ENCODE measurements around the gene DNAJB14.
"Not testable (repeated sequence)": the region's sequence is repeated elsewhere in the genome, so short reads cannot be mapped to it uniquely, and the experiment has no call there.

Gene DNAJB14

DNA sequence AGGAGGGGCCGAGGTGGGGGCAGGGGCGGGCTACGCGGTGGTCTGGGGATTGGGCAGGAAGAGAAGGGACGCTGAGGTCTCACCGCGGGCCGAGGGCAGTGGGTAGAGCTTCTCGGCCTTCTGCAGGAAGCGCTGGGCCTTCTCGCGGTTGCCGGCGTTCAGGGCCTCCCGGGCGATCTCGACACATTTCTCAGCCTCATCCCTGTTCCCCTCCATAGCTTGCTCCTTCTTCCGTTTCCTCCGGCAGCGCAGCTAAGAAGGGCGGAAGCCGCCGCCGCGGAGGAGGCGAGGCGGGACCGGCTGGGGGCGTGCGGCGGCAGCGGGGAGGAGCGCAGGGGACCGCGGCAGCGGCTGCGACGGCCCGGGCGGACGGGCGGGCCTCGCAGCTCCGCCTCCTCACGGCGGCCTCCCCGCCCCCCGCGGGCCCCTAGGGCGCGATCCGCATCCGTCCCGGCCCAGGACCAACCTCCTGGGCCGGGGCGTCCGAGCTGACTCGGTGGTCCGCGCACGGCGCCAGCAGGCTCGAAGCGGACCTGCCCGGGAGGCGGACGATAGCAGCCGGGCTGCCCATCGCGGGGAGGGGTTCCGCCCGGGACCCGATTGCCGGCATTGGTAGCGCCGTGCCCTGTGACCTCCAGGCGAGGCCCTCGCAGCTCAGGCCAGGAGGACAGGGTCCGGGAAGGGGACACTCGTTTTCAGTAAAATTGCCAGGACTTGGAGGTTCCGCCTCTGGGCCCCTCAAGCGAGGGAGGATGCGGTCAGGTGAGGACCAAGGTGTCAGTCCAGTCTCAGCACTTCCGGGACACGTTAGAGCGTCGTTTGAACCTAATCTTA is at the start of gene DNAJB14:
Gene DNAJB14 (minus strand): TSS at position 263 of the 834 bp plus-strand sequence. CDS start 47 bp downstream, at position 216.
- DNase-seq (ENCODE audit: low read depth in 2 of 2), result peak; percentile 54 to 59

DNA sequence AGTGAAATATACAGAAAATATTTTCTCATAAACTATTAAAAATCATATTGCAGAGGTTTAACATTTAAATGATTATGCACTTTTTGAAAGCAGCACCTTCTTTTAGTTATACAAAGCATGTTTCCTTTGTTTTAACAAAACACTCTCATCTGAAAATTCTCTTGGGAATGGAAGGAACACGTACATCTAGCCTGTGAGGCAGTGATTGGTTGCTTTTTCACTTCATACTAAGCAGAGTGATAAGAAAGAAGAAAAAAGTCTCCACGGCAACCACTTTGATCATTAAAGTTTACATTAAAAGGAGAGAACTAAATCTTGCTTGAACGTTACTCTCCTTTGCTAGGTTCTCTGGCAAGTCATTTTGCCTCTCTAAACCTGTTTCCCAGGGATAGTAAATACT is 45.3 kb upstream of the DNAJB14 start:
- no peak for DNase-seq (ENCODE audit: low read depth in 2 of 2)

DNA sequence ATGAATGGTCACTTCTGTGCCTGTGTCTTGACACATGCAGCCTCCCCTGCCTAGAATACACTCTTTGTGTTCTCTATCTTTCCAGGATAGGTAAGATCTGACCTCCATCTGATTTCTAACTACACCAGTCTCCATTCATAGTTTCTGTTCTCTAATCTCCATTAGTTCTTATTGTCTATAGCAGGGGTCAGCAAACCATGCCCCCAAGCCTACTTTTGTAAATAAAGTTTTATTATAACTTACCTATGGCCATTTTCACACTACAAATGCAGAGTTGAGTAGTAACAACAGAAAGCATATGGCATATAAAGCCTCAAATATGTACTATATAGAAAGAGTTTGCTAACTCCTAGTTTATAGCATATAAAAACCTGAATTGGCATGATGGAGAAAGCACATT is 41.3 kb upstream of the DNAJB14 start:
- no peak for DNase-seq (ENCODE audit: low read depth in 2 of 2)

DNA sequence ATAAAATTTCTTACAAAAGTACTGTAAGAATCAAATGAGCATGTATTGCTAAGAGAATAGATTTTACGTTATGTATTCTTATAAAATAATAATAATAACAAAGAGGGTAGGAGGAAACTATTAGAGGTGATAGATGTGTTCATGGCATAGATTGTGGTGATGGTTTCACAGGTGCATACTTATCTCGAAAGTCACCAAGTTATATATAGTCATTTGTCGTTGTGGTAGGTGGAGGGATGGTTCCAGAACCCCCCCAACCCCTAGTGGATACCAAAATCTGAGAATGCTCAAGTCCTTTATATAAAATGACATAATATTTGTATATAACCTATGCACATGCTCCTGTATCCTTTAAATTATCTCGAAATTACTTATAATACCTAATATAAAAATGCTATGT is 40.4 kb upstream of the DNAJB14 start:
- DNase-seq (ENCODE audit: low read depth in 2 of 2), result no peak

DNA sequence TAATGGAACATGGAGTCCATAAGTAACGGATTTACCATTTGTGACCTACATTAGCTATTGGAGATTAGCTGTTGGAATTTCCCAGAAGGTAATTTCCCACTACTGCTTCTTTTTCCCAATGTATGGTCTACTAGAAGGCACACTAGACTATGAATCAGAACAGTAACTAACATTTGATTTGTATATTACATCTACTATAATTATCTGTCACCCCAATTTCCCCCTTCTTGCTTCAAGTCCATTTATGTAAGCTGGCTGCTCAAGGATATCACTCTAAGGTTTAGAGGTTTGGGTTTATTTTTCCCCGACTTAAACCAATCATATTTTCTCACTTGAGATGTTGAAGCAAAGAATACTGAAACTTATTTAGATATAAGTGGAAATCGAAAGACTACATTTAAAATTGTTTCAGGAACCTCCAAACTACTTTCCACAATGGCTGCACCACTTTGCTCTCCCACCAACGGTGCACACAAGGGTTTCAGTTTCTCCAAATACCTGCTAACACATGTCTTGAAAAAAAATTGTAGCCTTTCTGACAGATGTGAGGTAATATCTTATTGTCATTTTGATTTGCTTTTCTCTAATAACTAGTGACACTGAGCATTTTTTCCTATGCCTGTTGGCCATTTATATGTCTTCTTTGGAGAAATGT is 37.0 kb upstream of the DNAJB14 start:
- DNase-seq (ENCODE audit: low read depth in 2 of 2), result no peak

DNA sequence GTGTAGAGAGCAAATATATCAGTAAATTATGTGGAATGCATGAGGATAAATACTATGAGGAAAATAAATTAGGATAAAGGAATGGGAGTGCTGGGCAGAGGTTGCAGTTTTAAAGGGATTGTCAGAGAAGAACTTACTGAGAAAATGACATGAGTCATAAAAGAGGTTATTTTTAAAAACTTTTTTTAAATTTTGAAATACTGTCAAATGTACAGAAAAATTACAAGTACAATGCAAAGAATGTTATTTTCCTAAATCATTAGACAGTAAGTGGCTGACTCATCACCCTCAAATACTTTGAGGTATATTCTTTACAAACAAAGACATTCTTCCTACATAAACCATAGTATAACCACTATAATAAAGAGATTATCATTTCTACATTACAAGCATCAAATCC is 33.5 kb upstream of the DNAJB14 start:
- peak; percentile 64 for DNase-seq (ENCODE audit: low read depth in 2 of 2)

DNA sequence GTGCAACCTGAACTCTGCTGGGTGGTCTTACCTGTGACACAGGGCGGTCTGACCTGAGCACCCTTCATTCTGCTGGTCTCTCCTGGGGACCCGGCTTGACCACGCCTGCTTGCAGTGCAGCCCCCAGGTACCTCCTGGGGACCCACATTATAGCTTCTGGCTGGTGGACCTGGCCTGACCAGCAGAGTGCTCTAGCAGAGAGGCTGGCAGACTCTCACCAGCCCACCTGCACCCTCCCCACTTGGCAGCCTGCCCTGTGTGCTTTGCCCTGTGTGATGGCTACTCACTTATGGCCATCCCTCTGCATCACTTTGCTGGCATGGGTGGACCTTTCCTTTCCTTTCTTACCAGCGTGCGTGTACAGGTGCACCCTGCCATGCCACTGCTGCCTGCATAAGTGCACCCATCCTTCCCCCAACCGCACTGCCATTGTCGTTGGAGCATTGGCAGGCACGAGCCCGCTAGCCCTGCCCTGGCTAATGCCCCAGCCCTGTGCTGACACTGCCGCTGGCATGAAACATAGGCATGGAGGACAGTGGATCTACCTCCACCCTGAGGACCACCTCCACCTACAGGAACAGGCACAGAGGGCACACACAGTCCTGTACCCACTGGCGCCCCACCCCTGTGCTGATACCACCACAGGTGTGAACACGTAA is 25.2 kb upstream of the DNAJB14 start:
- no peak for DNase-seq (ENCODE audit: low read depth in 2 of 2)

DNA sequence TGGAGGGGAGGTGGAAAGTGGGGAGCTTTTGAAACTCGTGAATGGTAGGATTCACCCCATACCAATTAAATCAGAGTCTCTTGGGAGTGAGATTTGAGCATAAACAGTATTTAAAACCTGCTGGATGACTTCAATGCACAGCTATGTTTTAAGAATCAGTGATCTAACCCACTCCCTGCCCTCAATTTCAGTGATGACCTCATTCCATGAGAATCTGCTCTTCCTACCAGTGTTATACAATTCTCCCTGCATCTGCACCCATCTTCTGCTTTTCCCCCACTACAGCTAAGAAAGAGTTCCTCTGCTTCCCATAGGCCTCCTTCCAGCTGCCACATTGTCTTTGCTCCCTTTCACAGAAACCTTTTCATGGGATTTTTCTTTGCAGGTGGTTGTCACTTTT is 21.9 kb upstream of the DNAJB14 start:
- DNase-seq (ENCODE audit: low read depth in 2 of 2), result peak; percentile 61 to 67

DNA sequence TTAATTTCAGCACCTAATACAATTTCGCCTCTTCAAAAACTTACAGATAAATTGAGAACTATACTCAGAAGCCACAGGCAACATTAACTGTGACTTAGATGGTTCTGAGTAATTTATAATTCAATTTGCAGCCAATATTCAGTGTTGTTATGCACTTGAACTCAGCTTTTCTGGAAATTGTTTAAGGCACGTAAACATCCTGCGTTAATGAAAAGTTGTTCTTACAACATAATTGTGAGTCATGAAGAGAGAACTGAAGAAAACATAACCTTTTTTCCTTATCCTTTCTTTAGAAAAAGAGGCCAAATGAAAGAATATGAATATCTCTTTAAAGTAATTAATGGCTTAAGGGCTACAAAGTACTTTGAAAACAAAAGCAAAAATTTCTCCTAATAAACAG is 20.3 kb upstream of the DNAJB14 start:
- DNase-seq (ENCODE audit: low read depth in 2 of 2), result no peak

DNA sequence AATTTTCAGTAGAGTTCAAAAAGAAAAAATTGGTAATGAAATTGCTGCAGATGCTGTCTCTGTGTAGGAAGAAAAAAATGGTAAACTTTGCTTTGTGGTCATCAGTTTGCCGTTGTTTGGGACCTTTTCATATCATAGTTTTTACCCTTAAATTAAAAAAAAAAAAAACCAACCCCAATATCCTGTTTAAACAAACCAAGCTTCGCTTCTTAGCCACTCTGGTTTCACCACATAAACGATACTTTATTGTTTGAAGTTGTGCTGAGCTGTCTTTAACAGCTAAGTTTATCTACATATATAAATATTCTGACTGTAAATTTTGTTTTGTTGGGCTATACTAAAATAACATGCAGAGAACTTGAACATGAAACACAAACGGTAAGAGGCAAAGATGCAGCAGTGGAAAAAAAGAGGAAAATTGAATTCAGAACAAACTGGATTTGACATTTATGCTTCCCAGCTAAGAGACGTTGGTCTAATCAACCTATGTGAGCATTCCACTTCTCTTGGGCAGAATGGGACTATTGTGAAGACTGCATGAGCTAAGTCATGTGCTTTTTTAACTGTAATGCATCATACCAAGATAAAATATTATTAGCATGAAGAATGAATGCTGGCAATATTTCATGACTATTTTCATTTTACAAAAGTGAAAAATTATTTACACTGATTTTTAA is 19.4 kb upstream of the DNAJB14 start:
- no peak for DNase-seq (ENCODE audit: low read depth in 2 of 2)

DNA sequence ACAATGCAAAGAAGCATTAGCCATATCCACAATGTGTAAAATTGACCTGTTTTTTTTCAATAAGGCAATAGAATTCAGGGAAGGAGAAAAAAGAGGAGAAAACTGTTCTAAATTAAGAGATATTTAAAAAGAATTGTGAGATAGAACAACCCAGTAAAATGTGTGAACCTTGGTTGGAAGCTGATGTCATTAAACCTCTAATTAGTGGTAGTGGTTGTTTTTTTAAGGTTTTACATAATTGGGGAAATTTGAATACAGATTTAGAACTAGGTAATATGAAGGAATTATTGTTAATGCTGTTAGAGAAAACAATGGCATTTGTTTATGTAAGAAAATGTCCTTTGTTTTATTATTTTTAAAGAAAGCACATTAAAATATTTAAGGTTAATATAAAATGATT is 18.8 kb upstream of the DNAJB14 start:
- no peak for DNase-seq (ENCODE audit: low read depth in 2 of 2)

DNA sequence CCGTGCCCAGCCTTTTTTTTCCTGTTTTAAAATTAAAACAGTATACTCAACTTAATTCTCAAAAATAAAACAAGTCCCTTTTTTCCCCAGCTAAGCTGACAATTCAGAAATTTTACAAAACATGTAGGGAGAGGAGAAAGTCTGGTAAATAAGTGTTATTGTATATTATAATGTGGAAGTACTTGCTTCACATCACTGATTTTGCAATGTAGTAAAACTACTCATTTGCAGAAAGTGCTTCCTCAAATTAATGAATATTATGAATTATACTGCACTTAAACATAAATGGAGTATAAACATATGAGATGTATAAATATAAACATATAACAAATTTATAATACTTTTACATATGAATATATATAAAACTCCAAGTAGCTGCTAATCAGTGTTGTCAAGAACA is 15.3 kb upstream of the DNAJB14 start:
- no peak for DNase-seq (ENCODE audit: low read depth in 2 of 2)

DNA sequence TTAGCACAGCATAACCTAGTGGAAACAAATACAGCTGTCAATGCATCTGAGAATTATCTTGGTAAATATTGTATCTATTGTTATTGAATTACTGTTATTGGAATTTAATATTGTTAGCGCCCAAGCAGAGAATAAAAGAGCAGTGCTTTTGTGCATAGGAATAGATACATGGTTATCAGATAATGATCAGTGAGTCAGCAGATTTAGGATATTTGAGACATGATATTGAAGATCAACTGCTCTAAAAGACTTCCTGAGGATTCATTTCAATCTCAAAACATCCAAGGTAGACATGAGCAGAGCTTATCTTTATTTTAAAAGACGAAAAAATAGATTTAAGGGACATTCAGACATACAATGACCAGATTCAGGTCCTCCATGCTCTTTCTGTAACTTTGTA is 14.2 kb upstream of the DNAJB14 start:
- DNase-seq (ENCODE audit: low read depth in 2 of 2), result no peak

DNA sequence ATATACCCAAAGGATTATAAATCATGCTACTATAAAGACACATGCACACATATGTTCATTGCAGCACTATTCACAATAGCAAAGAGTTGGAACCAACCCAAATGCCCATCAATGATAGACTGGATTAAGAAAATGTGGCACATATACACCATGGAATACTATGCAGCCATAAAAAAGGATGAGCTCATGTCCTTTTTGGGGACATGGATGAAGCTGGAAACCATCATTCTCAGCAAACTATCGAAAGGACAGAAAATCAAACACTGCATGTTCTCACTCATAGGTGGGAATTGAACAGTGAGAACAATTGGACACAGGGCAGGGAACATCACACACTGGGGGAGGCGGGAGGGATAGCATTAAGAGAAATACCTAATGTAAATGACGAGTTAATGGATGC is 11.8 kb upstream of the DNAJB14 start:
- not testable (repeated sequence) for DNase-seq (ENCODE audit: low read depth in 2 of 2)

DNA sequence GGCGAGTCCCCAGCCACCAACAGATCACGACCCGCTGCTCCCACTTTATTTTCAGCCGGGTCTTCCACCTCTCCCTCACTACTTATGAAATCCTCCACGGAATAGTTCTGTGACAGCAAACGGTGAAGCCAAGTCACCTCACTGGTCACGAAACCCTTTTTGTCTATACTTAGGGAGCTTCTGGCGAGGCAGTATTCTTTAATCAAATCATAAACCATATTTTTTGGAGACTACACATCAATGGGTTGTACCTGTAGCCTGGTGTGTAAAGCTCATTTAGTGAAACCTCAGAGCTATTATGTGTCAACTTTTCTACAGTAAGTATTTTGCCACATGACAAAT is 4.5 kb upstream of the DNAJB14 start:
- DNase-seq (ENCODE audit: low read depth in 2 of 2), result no peak

DNA sequence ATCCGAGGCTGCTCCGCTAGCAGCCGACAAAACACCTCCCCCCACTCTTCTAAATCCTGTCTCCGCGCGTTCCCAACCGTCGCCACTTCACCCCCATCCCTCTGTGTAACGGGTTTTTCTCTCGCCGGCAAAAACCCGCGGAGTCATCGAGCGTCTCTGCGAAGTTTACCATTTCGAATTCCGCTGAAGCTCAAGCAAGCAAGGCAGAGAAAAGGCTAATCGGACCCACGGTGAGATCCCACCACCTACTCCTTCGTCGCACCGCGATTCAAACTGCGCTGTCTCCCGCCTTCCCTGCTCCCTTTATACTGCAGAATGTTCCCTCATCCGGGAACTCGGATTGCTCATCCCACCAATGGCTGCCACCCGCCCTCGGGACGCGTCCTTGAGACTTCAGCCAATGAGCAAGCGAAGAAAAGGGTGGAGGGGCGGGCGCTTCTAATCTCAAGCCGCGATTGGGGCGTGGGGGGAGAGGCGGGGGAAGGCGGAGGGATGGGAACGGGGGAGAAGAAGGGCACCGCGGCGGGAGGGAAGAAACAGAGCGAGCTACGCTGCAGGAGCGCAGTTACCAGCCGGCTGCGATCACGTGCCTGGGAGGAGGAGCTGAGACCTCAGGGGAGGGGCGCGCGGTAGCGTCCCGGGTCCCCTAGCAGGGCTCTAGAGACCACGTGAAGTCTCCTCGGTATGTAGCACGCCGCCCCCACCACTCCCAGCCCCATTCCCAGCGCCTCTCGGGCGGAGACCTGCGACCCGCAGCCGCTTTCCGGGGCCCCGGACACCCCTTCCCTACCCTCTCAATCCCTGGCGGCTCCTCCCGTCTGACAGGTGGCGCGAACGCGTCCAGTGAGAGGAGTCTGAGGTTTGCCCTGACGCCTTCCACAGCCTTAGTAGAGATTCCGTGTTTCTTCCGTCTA is 3.8 kb upstream of the DNAJB14 start, which contains the start of gene H2AZ1:
Gene H2AZ1 (minus strand): TSS at position 277 of the 914 bp plus-strand sequence. CDS start 105 bp downstream, at position 172.
- peak; percentile 99 for DNase-seq (ENCODE audit: low read depth in 2 of 2)

DNA sequence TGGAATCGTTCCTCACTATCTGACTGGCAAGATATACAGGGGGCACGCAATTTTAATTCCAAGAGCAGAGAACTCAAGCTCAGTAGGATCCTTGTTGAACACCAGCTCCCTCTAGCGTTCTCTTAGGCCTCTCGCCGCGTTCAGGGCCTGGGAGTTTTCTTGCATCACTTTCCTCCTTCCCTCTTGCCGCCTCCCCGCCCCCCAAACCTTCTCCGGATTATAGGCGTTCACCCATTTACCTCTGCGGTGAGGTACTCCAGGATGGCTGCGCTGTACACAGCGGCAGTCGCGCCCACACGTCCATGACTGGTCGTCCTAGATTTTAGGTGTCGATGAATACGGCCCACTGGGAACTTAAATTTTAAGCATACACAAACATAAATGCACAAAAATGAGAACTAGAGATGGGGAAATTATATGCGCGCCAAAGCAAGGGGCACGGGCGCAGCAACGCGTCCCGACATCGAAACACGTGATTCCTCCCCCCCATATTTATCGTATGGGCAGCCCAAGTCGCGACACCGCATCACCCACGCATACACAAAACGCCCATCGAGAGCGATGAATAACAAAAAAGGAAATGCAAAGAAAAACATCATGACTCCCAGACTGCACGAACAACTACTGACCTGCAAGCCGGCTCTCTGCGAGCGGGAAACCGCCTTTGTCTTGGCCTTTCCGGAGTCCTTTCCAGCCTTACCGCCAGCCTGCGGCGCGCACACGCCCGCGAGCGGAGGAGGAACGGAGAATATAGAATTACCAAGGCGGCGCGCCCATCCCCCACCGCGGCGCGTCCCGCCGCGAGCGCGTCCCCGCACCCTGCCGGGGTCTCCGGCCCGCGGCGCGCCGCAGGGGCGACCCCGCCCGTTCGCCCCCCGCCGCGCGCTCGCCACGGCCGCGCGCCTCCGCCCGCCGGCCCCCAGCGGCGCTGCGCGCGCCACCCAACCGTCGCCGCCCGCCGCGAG is 2.9 kb upstream of the DNAJB14 start:
- DNase-seq (ENCODE audit: low read depth in 2 of 2), result peak; percentile 89 to 90

DNA sequence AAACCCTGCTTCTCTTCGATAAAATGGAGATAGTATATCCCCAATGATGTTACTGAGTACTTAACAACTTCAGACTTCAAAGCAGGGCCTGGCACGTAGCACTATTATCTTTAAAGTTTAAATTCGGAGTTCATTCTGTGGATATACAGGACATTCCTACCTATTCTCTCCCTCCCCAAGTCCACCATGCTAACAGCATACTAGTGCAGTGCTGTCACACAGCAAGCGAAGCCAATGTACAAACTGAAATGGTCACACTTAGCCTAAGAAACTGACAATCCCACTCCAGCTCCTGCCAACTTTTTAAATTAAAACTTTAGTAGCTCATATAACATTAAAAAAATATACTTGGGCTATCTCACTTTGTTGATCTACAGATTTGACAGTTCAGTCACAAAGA is 1.2 kb upstream of the DNAJB14 start:
- DNase-seq (ENCODE audit: low read depth in 2 of 2), result no peak

DNA sequence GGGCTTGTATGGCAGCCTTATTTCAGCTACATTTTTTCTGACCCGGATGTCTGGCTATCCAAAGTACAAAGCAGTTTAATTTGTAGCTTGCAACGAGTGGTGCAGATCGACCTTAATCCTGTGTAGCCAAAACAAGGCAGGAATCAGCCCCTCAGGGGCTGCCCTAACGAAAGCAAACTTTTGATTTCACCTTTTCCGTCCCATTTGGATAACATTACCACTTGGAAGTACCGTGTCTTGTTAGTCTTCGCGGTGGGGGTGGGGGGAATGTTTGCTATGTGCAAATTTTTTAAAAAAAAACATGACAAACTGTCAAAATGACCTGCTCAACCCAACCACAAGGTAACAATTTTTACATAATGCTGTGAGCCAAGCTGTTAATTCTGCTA is 766 bp upstream of the DNAJB14 start:
- DNase-seq (ENCODE audit: low read depth in 2 of 2), result no peak

Data from fibroblast of skin of left quadriceps (primary cell).